Measurements from ENCODE around the gene SPG7. TPM values are rescaled to one million over a fixed set of nuclear protein-coding genes. Genes with fewer than 3 reads are reported as not detected.

Gene SPG7
- total RNA-seq, 1 experiment from 2014 or later = 82.4 TPM

DNA sequence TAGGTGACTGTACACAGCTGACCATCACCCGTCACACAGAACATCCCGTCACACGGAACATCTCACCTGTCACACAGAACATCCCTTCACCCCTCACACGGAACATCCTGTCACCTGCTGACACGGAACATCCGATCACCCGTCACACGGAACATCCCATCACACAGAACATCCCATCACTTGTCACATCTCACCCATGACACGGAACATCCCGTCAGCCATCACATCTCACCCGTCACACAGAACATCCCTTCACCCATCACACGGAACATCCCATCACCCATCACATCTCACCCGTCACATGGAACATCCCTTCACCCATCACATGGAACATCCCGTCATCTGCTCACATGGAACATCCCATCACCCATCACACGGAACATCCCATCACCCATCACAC, 71.1 kb downstream of the SPG7 start:
- ChIA-PET POLR2A (interaction anchor here (0.7 kb wide), 1 partner anchor 78 kb away, joined by 4 read pairs; the partner anchor contains the start of genes CHMP1A and SPATA33), CTCF (no interaction called here)
- no TSS peak for BruUV-seq (replicated peaks)
- Mint-ChIP-seq H3K4me3 (ENCODE audit: unreplicated experiment) (no peak overlapping the region), H3K36me3 (ENCODE audit: insufficient read depth, unreplicated experiment) (peaks cover 11% of the 10 kb centered on the region), H3K27me3 (ENCODE audit: insufficient read depth, unreplicated experiment) (no peaks in the 10 kb centered on the region), H3K27ac (ENCODE audit: low read depth, unreplicated experiment) (no peak overlapping the region), H3K4me1 (ENCODE audit: insufficient read depth, unreplicated experiment) (no peaks in the 10 kb centered on the region), H3K9me3 (ENCODE audit: unreplicated experiment) (no peaks in the 10 kb centered on the region)
- TF ChIP-seq, protein P1, sequence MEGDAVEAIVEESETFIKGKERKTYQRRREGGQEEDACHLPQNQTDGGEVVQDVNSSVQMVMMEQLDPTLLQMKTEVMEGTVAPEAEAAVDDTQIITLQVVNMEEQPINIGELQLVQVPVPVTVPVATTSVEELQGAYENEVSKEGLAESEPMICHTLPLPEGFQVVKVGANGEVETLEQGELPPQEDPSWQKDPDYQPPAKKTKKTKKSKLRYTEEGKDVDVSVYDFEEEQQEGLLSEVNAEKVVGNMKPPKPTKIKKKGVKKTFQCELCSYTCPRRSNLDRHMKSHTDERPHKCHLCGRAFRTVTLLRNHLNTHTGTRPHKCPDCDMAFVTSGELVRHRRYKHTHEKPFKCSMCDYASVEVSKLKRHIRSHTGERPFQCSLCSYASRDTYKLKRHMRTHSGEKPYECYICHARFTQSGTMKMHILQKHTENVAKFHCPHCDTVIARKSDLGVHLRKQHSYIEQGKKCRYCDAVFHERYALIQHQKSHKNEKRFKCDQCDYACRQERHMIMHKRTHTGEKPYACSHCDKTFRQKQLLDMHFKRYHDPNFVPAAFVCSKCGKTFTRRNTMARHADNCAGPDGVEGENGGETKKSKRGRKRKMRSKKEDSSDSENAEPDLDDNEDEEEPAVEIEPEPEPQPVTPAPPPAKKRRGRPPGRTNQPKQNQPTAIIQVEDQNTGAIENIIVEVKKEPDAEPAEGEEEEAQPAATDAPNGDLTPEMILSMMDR (IDR thresholded peaks at IDR 0.05; ENCODE audit: unreplicated experiment) = no peak
- no peak for DNase-seq (ENCODE audit: unreplicated experiment)
- intact Hi-C loops (cut with micrococcal nuclease) = no loop called here

DNA sequence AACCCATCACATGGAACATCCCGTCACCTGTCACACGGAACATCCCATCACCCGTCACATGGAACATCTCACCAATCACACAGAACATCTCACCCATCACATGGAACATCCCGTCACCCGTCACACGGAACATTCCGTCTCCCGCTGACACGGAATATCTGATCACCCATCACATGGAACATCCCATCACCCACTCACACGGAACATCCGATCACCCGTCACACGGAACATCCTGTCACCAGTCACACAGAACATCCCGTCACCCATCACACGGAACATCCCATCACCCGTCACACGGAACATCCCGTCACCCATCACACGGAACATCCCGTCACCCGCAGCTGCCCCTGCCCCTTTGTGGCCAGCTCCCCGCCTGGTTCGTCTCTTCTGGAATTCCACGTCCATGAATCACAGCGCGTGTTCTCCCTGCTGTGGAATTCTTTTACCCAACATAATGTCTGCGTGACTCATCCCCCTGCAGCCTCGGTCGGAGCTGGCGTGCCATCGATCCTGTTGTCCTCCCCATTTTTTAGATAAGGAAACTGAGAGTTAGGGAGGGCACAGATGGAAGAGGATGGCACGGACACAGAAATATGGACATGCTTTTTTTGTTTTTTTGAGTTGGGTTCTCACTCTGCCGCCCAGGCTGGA, 73.0 kb downstream of the SPG7 start:
- intact Hi-C loops (cut with micrococcal nuclease) = no loop called here
- Mint-ChIP-seq H3K27me3 (ENCODE audit: insufficient read depth, unreplicated experiment) (no peaks in the 10 kb centered on the region), H3K27ac (ENCODE audit: low read depth, unreplicated experiment) (no peak overlapping the region), H3K4me1 (ENCODE audit: insufficient read depth, unreplicated experiment) (no peaks in the 10 kb centered on the region), H3K9me3 (ENCODE audit: unreplicated experiment) (no peaks in the 10 kb centered on the region), H3K4me3 (ENCODE audit: unreplicated experiment) (no peak overlapping the region), H3K36me3 (ENCODE audit: insufficient read depth, unreplicated experiment) (peaks cover 12% of the 10 kb centered on the region)
- TF ChIP-seq, protein P1 (IDR thresholded peaks at IDR 0.05; ENCODE audit: unreplicated experiment) = no peak
- ChIA-PET CTCF (no interaction called here), POLR2A (interaction anchor here (0.6 to 1.1 kb wide), 10 partner anchors 15 to 132 kb away, joined by 3 to 8 read pairs (median 4); no protein-coding TSS in a partner anchor)
- DNase-seq (ENCODE audit: unreplicated experiment) = peak; percentile 66
- BruUV-seq (replicated peaks) = no TSS peak

DNA sequence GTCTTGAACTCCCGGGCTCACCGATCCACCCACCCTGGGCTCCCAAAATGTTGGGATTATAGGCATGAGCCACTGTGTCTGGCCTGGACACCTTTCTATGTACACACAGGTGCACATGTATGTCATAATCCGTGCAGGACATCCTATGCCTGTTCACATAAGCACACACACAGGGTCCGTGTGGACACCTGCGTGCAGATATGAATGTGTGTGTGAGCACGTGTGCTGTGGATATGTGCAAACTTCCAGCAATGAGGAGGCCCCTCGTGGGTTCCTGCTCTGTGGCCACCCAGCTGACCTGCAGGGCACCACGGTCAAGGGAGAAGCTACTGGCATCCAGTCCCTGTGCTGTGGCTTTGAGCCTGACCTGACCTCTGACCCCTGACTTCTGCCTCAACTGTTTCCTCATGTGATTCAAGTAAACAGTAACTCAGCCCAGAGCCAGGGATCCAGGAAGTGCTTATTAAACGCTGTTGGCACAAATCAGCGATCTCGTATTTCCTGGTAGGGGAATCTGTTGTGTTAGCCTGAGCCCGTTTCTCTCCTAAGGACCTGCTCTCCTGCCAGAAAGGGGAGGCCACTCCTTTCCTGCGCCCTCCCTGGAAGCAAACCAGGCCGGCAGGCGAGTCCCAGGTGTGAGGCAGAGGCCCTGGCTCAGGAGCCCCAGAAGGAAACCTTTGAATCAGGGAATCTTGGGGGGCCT, 73.8 kb downstream of the SPG7 start:
- POLR2A ChIA-PET = interaction anchor here (0.8 to 1.1 kb wide), 7 partner anchors 16 to 51 kb away, joined by 3 to 8 read pairs (median 4); no protein-coding TSS in a partner anchor
- CTCF ChIA-PET = no interaction called here
- no TSS peak for BruUV-seq (replicated peaks)
- H3K36me3 Mint-ChIP-seq (ENCODE audit: insufficient read depth, unreplicated experiment) = peaks cover 19% of the 10 kb centered on the region
- no peak for DNase-seq (ENCODE audit: unreplicated experiment)
- H3K27me3 Mint-ChIP-seq (ENCODE audit: insufficient read depth, unreplicated experiment) = no peaks in the 10 kb centered on the region
- intact Hi-C loops (cut with micrococcal nuclease) = no loop called here
- H3K27ac Mint-ChIP-seq (ENCODE audit: low read depth, unreplicated experiment) = no peak overlapping the region
- TF ChIP-seq, protein P1 (IDR thresholded peaks at IDR 0.05; ENCODE audit: unreplicated experiment) = no peak
- H3K9me3 Mint-ChIP-seq (ENCODE audit: unreplicated experiment) = no peaks in the 10 kb centered on the region
- H3K4me3 Mint-ChIP-seq (ENCODE audit: unreplicated experiment) = no peak overlapping the region
- no peaks in the 10 kb centered on the region for H3K4me1 Mint-ChIP-seq (ENCODE audit: insufficient read depth, unreplicated experiment)

GRCh38 chr16:89582614-89583196, 74.5 kb downstream of the SPG7 start:
- intact Hi-C loops (cut with micrococcal nuclease) = no loop called here
- no TSS peak for BruUV-seq (replicated peaks)
- ChIA-PET CTCF (no interaction called here), POLR2A (no interaction called here)
- DNase-seq (ENCODE audit: unreplicated experiment) = no peak
- no peaks in the 10 kb centered on the region for H3K4me1 Mint-ChIP-seq (ENCODE audit: insufficient read depth, unreplicated experiment)
- H3K4me3 Mint-ChIP-seq (ENCODE audit: unreplicated experiment) = no peak overlapping the region
- no peaks in the 10 kb centered on the region for H3K27me3 Mint-ChIP-seq (ENCODE audit: insufficient read depth, unreplicated experiment)
- H3K9me3 Mint-ChIP-seq (ENCODE audit: unreplicated experiment) = no peaks in the 10 kb centered on the region
- no peak overlapping the region for H3K27ac Mint-ChIP-seq (ENCODE audit: low read depth, unreplicated experiment)
- TF ChIP-seq, protein P1 (IDR thresholded peaks at IDR 0.05; ENCODE audit: unreplicated experiment) = no peak
- peaks cover 19% of the 10 kb centered on the region for H3K36me3 Mint-ChIP-seq (ENCODE audit: insufficient read depth, unreplicated experiment)
